Dedifferentiated amniotic fluid mesenchymal stem cell (primary cell): Measurements from ENCODE around the gene NEK7.
"Not testable (repeated sequence)": the region's sequence is repeated elsewhere in the genome, so short reads cannot be mapped to it uniquely, and the experiment has no call there.

ENCODE experiments used
- DNase-seq: peaks from one replicate; pipeline ENCODE4 v3.0.0-alpha.2; 2016; ENCODE audit errors: extremely low spot score

Gene NEK7

GRCh38 chr1:198290089-198290683, 133.4 kb downstream of the NEK7 start:
- no peak for DNase-seq

- DNase-seq: no peak
Measured at GRCh38 chr1:198291036-198291435, 134.2 kb downstream of the NEK7 start.

GRCh38 chr1:198291924-198292323, 135.1 kb downstream of the NEK7 start:
- DNase-seq: no peak

- no peak for DNase-seq
Measured at GRCh38 chr1:198295225-198295624, 138.4 kb downstream of the NEK7 start.

- DNase-seq: no peak
Measured at GRCh38 chr1:198295971-198296370, 139.2 kb downstream of the NEK7 start.

GRCh38 chr1:198297281-198297680, 140.5 kb downstream of the NEK7 start:
- no peak for DNase-seq

GRCh38 chr1:198298640-198299039, 141.8 kb downstream of the NEK7 start:
- no peak for DNase-seq

- DNase-seq: no peak
Measured at GRCh38 chr1:198300451-198300850, 143.7 kb downstream of the NEK7 start.

- no peak for DNase-seq
Measured at GRCh38 chr1:198304431-198304830, 147.6 kb downstream of the NEK7 start.

- not testable (repeated sequence) for DNase-seq
Measured at GRCh38 chr1:198314817-198315216, 158.0 kb downstream of the NEK7 start.

- DNase-seq: not testable (repeated sequence)
Measured at GRCh38 chr1:198315331-198315730, 158.5 kb downstream of the NEK7 start.

GRCh38 chr1:198316546-198317100, 159.8 kb downstream of the NEK7 start:
- DNase-seq: no peak

GRCh38 chr1:198318085-198318484, 161.3 kb downstream of the NEK7 start:
- DNase-seq: no peak

GRCh38 chr1:198320759-198321158, 164.0 kb downstream of the NEK7 start:
- DNase-seq: no peak

- DNase-seq: no peak
Measured at GRCh38 chr1:198326232-198326631, 169.4 kb downstream of the NEK7 start.

- no peak for DNase-seq
Measured at GRCh38 chr1:198326915-198327314, 170.1 kb downstream of the NEK7 start.

GRCh38 chr1:198328458-198329032, 171.7 kb downstream of the NEK7 start:
- no peak for DNase-seq

- DNase-seq: no peak
Measured at GRCh38 chr1:198330982-198331615, 174.3 kb downstream of the NEK7 start.

GRCh38 chr1:198333744-198334143, 176.9 kb downstream of the NEK7 start:
- DNase-seq: no peak

- no peak for DNase-seq
Measured at GRCh38 chr1:198335663-198336062, 178.9 kb downstream of the NEK7 start.

- DNase-seq: no peak
Measured at GRCh38 chr1:198337886-198338285, 181.1 kb downstream of the NEK7 start.

GRCh38 chr1:198340139-198340538, 183.3 kb downstream of the NEK7 start:
- DNase-seq: no peak

- no peak for DNase-seq
Measured at GRCh38 chr1:198346178-198346577, 189.4 kb downstream of the NEK7 start.
